ENCODE data around the gene KCNAB2. TPM values are rescaled to one million over a fixed set of nuclear protein-coding genes. Genes with fewer than 3 reads are reported as not detected.

Gene KCNAB2
- polyA plus RNA-seq, 1 of the 3 experiments (the other 2 are of a cell fraction): 7.6 TPM

DNA sequence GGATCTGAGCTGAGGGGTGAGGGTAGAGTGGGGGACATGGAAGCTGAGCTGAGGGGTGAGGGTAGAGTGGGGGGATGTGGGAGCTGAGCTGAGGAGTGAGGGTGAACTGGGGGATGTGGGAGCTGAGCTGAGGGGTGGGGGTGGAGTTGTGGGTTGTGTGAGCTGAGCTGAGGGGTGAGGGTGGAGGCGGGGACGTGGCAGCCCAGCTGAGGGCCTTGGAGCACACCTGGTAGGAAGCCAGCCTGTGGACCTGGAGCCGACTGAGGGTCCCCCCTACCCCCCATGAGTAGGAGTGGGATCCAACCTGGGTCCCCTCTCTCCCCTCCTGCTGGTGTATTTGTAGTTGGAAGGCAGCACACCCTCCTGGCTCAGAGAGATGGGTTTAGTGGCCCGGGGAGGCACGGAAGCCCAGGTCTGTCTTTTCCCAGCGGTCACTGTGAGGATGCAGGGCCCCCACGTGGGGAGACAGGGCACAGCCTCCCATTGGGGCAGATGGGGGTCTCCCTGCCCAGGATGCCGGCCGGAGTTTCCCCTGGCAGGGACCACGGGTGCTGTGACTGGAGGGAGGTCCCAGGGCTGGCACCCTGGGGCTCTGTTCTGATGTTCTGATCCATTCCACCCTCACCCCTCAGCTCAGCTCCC, 40.3 kb upstream of the KCNAB2 start:
- TF ChIP-seq, protein P1, sequence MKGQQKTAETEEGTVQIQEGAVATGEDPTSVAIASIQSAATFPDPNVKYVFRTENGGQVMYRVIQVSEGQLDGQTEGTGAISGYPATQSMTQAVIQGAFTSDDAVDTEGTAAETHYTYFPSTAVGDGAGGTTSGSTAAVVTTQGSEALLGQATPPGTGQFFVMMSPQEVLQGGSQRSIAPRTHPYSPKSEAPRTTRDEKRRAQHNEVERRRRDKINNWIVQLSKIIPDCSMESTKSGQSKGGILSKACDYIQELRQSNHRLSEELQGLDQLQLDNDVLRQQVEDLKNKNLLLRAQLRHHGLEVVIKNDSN (IDR thresholded peaks at IDR 0.05; ENCODE audit: borderline replicate concordance, low read depth): no peak
- no peak for TF ChIP-seq EP300 (IDR thresholded peaks at IDR 0.05; ENCODE audit: borderline replicate concordance in 1 of 2, low read depth in 1 of 2, low read length in 1 of 2)
- TF ChIP-seq JUND (IDR thresholded peaks at IDR 0.05): no peak
- TF ChIP-seq RXRA (IDR thresholded peaks at IDR 0.05; ENCODE audit: borderline replicate concordance, low read depth): no peak
- no peak for TF ChIP-seq TCF12 (IDR thresholded peaks at IDR 0.05)
- TF ChIP-seq TAF1 (IDR thresholded peaks at IDR 0.05; ENCODE audit: borderline replicate concordance, low read depth, low read length): no peak
- no peak for TF ChIP-seq YY1 (IDR thresholded peaks at IDR 0.05; ENCODE audit: low read depth)
- TF ChIP-seq SMC3 (IDR thresholded peaks at IDR 0.05; ENCODE audit: low read depth, low read length): no peak
- TF ChIP-seq GATA2 (CRISPR knock-in tag; IDR thresholded peaks at IDR 0.05): no peak
- no peak for TF ChIP-seq EZH2phosphoT487 (IDR thresholded peaks at IDR 0.05; ENCODE audit: borderline replicate concordance, low read depth)
- H3K9ac ChIP-seq: no peak overlapping the region
- H4K20me1 ChIP-seq (ENCODE audit: insufficient read depth): no peaks in the 10 kb centered on the region
- no peak overlapping the region for H2AFZ ChIP-seq (ENCODE audit: low read depth)
- H3K79me2 ChIP-seq (ENCODE audit: insufficient read depth): no peaks in the 10 kb centered on the region
- DNase-seq: no peak
- H3K27me3 ChIP-seq (ENCODE audit: insufficient read depth): no peaks in the 10 kb centered on the region
- CTCF ChIA-PET: no interaction called here
- no peak overlapping the region for H3K4me3 ChIP-seq (ENCODE audit: low read depth in 2 of 2, low read length in 1 of 2)
- no peak overlapping the region for H3K27ac ChIP-seq (ENCODE audit: low read depth in 2 of 2, low read length in 1 of 2)
- no peaks in the 10 kb centered on the region for H3F3A ChIP-seq (replicated peaks; ENCODE audit: insufficient read depth)
- H3K4me1 ChIP-seq (ENCODE audit: control insufficient read depth in 1 of 2, insufficient read depth in 2 of 2, low read depth in 1 of 2, low read length in 1 of 2): peaks cover 0 to 29% of the 10 kb centered on the region in 2 experiments; a peak in 1 of 4 replicates
- POLR2A ChIA-PET: no interaction called here
- H3K9me3 ChIP-seq: no peaks in the 10 kb centered on the region
- WGBS (ENCODE audit: low lambda C conversion rate): no CpG with 5 or more reads among the region's 10 CpGs
- no peaks in the 10 kb centered on the region for H3K36me3 ChIP-seq (replicated peaks in 1 of 2; ENCODE audit: control insufficient read depth in 1 of 2, insufficient read depth in 2 of 2, low read length in 1 of 2)
- no peaks in the 10 kb centered on the region for H3K9me2 ChIP-seq
- H3K4me2 ChIP-seq: no peak overlapping the region

DNA sequence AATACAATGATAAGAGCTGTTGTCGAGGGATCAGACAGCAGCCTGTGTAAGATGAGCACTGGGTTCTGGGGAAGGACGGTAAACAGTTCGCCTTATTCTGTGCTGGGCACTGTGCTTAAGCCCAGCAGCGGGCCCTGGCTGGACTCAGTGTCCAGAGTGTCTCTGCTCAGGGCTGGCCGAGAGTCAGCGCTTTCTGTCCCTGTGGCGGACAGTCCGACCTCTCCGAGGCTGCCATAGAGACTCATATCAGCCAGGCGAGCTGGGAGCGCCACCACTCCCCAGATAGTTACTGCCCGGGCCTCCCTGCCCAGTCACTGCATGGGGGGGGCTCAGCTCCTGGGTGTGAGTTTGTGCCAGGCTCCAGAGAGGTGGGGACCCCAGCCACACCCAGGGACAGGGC, 38.8 kb upstream of the KCNAB2 start:
- ChIA-PET CTCF (no interaction called here), POLR2A (no interaction called here)
- no peak for DNase-seq
- Histone ChIP-seq H3K9me2 (no peaks in the 10 kb centered on the region), H3K4me3 (ENCODE audit: low read depth in 2 of 2, low read length in 1 of 2) (no peak overlapping the region), H3K27ac (ENCODE audit: low read depth in 2 of 2, low read length in 1 of 2) (no peak overlapping the region), H3K9ac (no peak overlapping the region), H4K20me1 (ENCODE audit: insufficient read depth) (no peaks in the 10 kb centered on the region), H3K9me3 (no peaks in the 10 kb centered on the region), H3K36me3 (replicated peaks in 1 of 2; ENCODE audit: control insufficient read depth in 1 of 2, insufficient read depth in 2 of 2, low read length in 1 of 2) (no peaks in the 10 kb centered on the region), H3K79me2 (ENCODE audit: insufficient read depth) (no peaks in the 10 kb centered on the region), H2AFZ (ENCODE audit: low read depth) (no peak overlapping the region), H3K4me1 (ENCODE audit: control insufficient read depth in 1 of 2, insufficient read depth in 2 of 2, low read depth in 1 of 2, low read length in 1 of 2) (peaks cover 0 to 14% of the 10 kb centered on the region in 2 experiments; a peak in 1 of 4 replicates), H3F3A (replicated peaks; ENCODE audit: insufficient read depth) (no peaks in the 10 kb centered on the region), H3K4me2 (no peak overlapping the region), H3K27me3 (ENCODE audit: insufficient read depth) (no peaks in the 10 kb centered on the region)
- TF ChIP-seq RCOR1 (IDR thresholded peaks at IDR 0.05; ENCODE audit: low read length) (no peak), MXI1 (IDR thresholded peaks at IDR 0.05; ENCODE audit: low read depth, low read length) (no peak), YY1 (IDR thresholded peaks at IDR 0.05; ENCODE audit: low read depth) (no peak), EZH2phosphoT487 (IDR thresholded peaks at IDR 0.05; ENCODE audit: borderline replicate concordance, low read depth) (no peak), JUND (IDR thresholded peaks at IDR 0.05) (no peak), FOXM1 (IDR thresholded peaks at IDR 0.05; ENCODE audit: low read depth) (no peak), NRF1 (IDR thresholded peaks at IDR 0.05; ENCODE audit: low read depth, low read length) (no peak), POLR2AphosphoS5 (IDR thresholded peaks at IDR 0.05; ENCODE audit: low read depth, low read length) (no peak), NFIC (IDR thresholded peaks at IDR 0.05; ENCODE audit: borderline replicate concordance) (no peak)
- TF ChIP-seq, protein P2, sequence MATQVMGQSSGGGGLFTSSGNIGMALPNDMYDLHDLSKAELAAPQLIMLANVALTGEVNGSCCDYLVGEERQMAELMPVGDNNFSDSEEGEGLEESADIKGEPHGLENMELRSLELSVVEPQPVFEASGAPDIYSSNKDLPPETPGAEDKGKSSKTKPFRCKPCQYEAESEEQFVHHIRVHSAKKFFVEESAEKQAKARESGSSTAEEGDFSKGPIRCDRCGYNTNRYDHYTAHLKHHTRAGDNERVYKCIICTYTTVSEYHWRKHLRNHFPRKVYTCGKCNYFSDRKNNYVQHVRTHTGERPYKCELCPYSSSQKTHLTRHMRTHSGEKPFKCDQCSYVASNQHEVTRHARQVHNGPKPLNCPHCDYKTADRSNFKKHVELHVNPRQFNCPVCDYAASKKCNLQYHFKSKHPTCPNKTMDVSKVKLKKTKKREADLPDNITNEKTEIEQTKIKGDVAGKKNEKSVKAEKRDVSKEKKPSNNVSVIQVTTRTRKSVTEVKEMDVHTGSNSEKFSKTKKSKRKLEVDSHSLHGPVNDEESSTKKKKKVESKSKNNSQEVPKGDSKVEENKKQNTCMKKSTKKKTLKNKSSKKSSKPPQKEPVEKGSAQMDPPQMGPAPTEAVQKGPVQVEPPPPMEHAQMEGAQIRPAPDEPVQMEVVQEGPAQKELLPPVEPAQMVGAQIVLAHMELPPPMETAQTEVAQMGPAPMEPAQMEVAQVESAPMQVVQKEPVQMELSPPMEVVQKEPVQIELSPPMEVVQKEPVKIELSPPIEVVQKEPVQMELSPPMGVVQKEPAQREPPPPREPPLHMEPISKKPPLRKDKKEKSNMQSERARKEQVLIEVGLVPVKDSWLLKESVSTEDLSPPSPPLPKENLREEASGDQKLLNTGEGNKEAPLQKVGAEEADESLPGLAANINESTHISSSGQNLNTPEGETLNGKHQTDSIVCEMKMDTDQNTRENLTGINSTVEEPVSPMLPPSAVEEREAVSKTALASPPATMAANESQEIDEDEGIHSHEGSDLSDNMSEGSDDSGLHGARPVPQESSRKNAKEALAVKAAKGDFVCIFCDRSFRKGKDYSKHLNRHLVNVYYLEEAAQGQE (IDR thresholded peaks at IDR 0.05; ENCODE audit: low read depth, low read length): no peak
- TF ChIP-seq, protein P3, sequence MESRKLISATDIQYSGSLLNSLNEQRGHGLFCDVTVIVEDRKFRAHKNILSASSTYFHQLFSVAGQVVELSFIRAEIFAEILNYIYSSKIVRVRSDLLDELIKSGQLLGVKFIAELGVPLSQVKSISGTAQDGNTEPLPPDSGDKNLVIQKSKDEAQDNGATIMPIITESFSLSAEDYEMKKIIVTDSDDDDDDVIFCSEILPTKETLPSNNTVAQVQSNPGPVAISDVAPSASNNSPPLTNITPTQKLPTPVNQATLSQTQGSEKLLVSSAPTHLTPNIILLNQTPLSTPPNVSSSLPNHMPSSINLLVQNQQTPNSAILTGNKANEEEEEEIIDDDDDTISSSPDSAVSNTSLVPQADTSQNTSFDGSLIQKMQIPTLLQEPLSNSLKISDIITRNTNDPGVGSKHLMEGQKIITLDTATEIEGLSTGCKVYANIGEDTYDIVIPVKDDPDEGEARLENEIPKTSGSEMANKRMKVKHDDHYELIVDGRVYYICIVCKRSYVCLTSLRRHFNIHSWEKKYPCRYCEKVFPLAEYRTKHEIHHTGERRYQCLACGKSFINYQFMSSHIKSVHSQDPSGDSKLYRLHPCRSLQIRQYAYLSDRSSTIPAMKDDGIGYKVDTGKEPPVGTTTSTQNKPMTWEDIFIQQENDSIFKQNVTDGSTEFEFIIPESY (IDR thresholded peaks at IDR 0.05; ENCODE audit: borderline replicate concordance, low read depth): no peak
- TF ChIP-seq, protein P4, sequence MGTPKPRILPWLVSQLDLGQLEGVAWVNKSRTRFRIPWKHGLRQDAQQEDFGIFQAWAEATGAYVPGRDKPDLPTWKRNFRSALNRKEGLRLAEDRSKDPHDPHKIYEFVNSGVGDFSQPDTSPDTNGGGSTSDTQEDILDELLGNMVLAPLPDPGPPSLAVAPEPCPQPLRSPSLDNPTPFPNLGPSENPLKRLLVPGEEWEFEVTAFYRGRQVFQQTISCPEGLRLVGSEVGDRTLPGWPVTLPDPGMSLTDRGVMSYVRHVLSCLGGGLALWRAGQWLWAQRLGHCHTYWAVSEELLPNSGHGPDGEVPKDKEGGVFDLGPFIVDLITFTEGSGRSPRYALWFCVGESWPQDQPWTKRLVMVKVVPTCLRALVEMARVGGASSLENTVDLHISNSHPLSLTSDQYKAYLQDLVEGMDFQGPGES (IDR thresholded peaks at IDR 0.05; ENCODE audit: low read depth, low read length): no peak
- WGBS (ENCODE audit: low lambda C conversion rate): 90% methylated on average over 3 of the region's 12 CpGs
